ENCODE results near the gene A3GALT2.

DNA sequence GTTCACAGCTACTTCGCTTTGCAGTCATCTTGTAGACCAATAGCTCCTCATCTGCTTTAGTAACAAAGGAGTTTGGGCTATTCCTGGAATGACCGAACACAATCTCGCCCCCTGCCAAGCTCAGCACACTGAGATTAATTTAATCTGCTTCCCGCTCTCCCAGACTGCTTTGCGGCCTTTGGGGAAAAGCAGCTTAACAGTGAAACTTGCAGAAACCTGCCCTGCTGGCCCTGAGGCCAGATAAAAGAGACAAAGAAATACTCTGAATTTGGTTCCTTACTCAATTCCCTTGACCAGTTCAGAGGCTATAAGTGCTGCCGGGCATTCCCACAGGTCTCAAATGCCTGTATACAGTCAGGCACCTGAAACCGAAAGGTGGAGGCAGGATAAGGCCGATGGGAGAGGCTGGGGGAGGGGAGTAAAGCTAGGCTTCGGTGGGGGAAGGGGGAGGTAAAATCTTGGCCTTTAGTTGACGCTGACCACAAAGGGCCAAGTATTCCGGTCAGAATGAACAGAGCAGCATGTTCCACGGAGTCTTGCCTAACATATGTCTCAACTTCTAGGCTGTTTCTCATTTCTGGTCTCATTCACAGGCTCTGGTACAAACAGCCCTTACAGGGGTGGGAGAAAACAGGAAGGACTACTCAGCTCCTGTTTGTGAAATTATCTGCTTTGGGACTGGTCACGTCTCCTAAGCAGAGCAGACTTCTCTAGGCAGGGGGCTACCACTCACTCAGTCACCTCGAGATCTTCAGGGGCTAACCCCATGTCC, 17.7 kb upstream of the A3GALT2 start:
- no peak for TF ChIP-seq CTCF (IDR thresholded peaks at IDR 0.05)
- peak; percentile 97 for TF ChIP-seq EP300 (IDR thresholded peaks at IDR 0.05)
- no peak for TF ChIP-seq POLR2A (IDR thresholded peaks at IDR 0.05)

All from ovary (tissue), 3 donors.